Subcutaneous adipose tissue (tissue), 4 donors: Measurements from ENCODE around the gene KAZN. TPM values are rescaled to one million over a fixed set of nuclear protein-coding genes. Genes with fewer than 3 reads are reported as not detected.

Experiments used
- CTCF ChIP-seq: fragments of 450-650 bp; IDR thresholded peaks from one replicate; pipeline ENCODE4 v1.5.1; 2016; ENCODE audit warnings: low read depth, mild to moderate bottlenecking, control low read depth, antibody characterized with exemption, moderate library complexity
- total RNA-seq, 4 donors: library from RNA; depleted of rRNA; stranded (reverse); fragments of >200 nt; gene quantifications; one replicate each; pipeline ENCODE4 v1.1.0, GENCODE V29; 2016

KAZN gene
- total RNA-seq, 4 donors from 2014 or later: 7.5 to 22.2 (median 10.4) TPM

DNA sequence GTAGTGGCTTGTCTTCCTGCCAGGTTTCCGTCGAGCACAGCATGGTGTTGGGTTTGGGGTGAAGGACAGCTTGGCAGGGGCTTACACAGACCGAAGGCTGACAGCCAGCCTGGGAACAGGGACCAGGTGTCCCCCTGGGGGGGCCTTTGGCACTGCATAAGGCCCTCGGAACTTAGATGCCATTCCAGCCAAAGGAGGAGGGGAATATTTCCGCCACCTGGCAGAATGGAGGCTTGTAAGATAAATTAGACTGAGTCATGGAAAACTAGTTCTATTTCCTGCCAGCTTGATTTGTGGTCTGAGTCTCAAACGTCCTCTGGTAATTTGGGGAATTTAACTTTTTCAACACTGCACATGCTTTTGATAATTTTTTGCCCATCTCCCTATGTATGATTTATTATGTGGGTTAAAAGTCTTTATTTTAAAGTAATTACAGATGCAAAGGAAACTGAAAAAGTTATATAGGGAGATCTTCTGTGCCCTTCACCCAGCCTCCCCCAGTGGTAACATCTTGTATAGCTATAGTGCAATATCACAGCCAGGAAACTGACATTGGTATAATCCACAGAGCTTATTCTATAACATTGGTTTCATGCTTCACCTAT is 543.6 kb downstream of the KAZN start:
- no peak for TF ChIP-seq CTCF

DNA sequence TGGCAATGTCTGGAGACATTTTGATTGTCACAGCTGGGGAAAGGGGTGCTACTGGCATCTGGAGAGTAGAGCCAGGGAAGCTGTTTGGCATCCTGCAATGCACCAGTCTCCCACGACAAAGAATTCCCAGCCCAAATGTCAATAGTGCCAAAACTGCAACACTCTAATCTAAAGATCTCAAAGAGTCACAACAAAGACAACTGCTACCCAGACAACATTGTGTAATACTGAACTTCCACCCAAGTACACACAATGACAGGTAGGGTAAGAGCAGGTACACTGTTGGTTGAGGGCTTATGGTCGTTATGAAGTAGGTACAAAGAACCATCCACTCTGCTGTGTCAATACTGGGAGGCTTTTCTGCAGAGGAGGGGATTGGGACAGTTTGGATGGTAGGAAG is 546.8 kb downstream of the KAZN start:
- no peak for TF ChIP-seq CTCF

DNA sequence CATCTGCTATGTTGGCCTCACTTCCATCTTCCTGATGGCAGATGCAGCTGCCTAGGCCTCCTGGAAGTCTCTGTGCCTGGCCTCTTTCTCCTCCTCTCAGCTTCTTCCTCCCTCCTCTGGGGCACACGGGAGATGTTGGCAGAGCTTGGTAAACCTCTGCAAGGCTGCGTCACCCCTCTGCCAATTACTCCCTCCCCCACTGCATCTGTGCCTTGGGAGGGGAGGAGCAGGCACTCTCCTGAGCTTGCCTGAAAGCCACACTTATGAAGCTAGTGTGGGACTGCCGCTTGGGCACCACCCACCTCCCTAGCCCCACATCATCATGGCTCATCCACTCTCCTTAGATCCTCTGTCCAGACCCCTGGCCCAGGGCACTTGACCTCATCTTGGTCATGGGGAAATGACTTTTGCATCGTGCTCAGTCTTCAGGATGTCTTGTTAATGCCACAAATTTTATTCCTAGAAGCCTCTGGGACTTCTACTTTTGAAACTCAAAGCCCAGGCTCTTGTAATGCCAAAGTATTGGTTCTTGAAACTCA is 547.7 kb downstream of the KAZN start:
- no peak for TF ChIP-seq CTCF

- TF ChIP-seq CTCF: no peak
Measured at GRCh38 chr1:15146971-15147376, 548.5 kb downstream of the KAZN start.

DNA sequence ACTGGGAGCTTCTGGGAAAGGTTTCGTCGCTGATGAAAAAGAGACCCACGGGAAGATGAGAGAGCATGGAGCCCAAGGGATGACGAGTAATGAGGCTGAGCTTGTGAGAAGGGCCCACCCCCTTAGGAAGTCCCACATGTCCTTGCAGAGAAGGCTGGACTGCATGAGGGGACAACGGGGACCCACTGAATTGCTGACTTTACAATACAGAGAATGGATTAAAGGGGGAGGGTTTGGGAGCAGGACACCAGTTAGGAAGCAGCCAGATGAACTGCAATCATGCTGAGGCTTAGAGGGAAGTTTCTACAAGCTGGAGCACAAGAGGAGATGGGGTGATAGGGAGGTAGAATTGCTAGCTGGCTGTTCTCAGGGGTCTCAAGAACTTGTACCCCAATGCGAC is 549.5 kb downstream of the KAZN start:
- TF ChIP-seq CTCF: no peak

GRCh38 chr1:15148475-15148874 is 550.0 kb downstream of the KAZN start:
- TF ChIP-seq CTCF: no peak

- TF ChIP-seq CTCF: no peak
Measured at GRCh38 chr1:15148941-15149340, 550.5 kb downstream of the KAZN start.
